Measurements from ENCODE around the gene TNNC2. TPM values are rescaled to one million over a fixed set of nuclear protein-coding genes. Genes with fewer than 3 reads are reported as not detected.

TNNC2 gene
- polyA plus RNA-seq, 1 experiment = 0.60 TPM

GRCh38 chr20:45775411-45775810 is 51.7 kb downstream of the TNNC2 start:
- ChIA-PET POLR2A (no interaction called here), CTCF (interaction anchor here (0.5 to 0.6 kb wide), 2 partner anchors 316 to 409 kb away, joined by 3 read pairs; no protein-coding TSS in a partner anchor)
- no peak overlapping the region for H3K4me3 ChIP-seq (ENCODE audit: low read depth, low read length)
- TF ChIP-seq CTCF (IDR thresholded peaks at IDR 0.05; ENCODE audit: insufficient read depth, low read depth, low read length) = no peak
- peaks cover 17% of the 10 kb centered on the region for H3K27me3 ChIP-seq (ENCODE audit: control insufficient read depth, insufficient read depth, low read length)
- no peak for DNase-seq (ENCODE audit: low read depth)
- no peaks in the 10 kb centered on the region for H3K36me3 ChIP-seq (ENCODE audit: control insufficient read depth, insufficient read depth, low read length)

- CTCF ChIA-PET = interaction anchor here (0.5 to 0.6 kb wide), 2 partner anchors 317 to 409 kb away, joined by 3 read pairs; no protein-coding TSS in a partner anchor
- no peak overlapping the region for H3K4me3 ChIP-seq (ENCODE audit: low read depth, low read length)
- POLR2A ChIA-PET = no interaction called here
- no peak for DNase-seq (ENCODE audit: low read depth)
- H3K27me3 ChIP-seq (ENCODE audit: control insufficient read depth, insufficient read depth, low read length) = peaks cover 17% of the 10 kb centered on the region
- H3K36me3 ChIP-seq (ENCODE audit: control insufficient read depth, insufficient read depth, low read length) = no peaks in the 10 kb centered on the region
- no peak for TF ChIP-seq CTCF (IDR thresholded peaks at IDR 0.05; ENCODE audit: insufficient read depth, low read depth, low read length)
These were observed 52.2 kb downstream of the TNNC2 start for GRCh38 chr20:45774945-45775344.

Small RNA genes lying within 50 kb of the gene (small RNA-seq; reads per million reads assigned to genes)
- gene RNU6ATAC38P (ENCODE audit: insufficient read length, low read depth, low replicate concordance) = not detected

Other genes starting within 250 kb of the TNNC2 start
- not detected in 2 replicates for gene WFDC8, start 248.0 kb downstream of the TNNC2 start, polyA plus RNA-seq (2011; rRNA removed)
- gene WFDC10A, start 197.6 kb downstream of the TNNC2 start, polyA plus RNA-seq (2011; rRNA removed) = not detected in 2 replicates
- gene WFDC9, start 196.0 kb downstream of the TNNC2 start, polyA plus RNA-seq (2011; rRNA removed) = not detected in 2 replicates
- not detected in 2 replicates for gene WFDC11, start 157.1 kb downstream of the TNNC2 start, polyA plus RNA-seq (2011; rRNA removed)
- gene WFDC13, start 125.3 kb downstream of the TNNC2 start, polyA plus RNA-seq (2011; rRNA removed) = not detected in 2 replicates
- gene WFDC10B, start 122.3 kb downstream of the TNNC2 start, polyA plus RNA-seq (2011; rRNA removed) = not detected in 2 replicates
- gene SPINT4, start 105.0 kb downstream of the TNNC2 start, polyA plus RNA-seq (2011; rRNA removed) = not detected in 2 replicates
- gene WFDC3, start 35.4 kb downstream of the TNNC2 start, polyA plus RNA-seq (2011; rRNA removed) = 0.71 and 0.78 TPM in 2 replicates
- 35.6 and 44.8 TPM in 2 replicates for gene DNTTIP1, start 35.4 kb downstream of the TNNC2 start, polyA plus RNA-seq (2011; rRNA removed)
- gene UBE2C, start 14.7 kb downstream of the TNNC2 start, polyA plus RNA-seq (2011; rRNA removed) = 70.6 and 90.8 TPM in 2 replicates
- 13.6 and 17.8 TPM in 2 replicates for gene SNX21, start 6.5 kb upstream of the TNNC2 start, polyA plus RNA-seq (2011; rRNA removed)
- gene ACOT8, start 30.1 kb upstream of the TNNC2 start, polyA plus RNA-seq (2011; rRNA removed) = 34.3 and 49.9 TPM in 2 replicates
- gene ZSWIM3, start 30.3 kb upstream of the TNNC2 start, polyA plus RNA-seq (2011; rRNA removed) = 3.7 and 4.5 TPM in 2 replicates
- gene ZSWIM1, start 53.9 kb upstream of the TNNC2 start, polyA plus RNA-seq (2011; rRNA removed) = 4.9 and 6.0 TPM in 2 replicates
- gene SPATA25, start 60.3 kb upstream of the TNNC2 start, polyA plus RNA-seq (2011; rRNA removed) = 0.59 and 0.66 TPM in 2 replicates
- gene NEURL2, start 63.9 kb upstream of the TNNC2 start, polyA plus RNA-seq (2011; rRNA removed) = 2.1 and 4.3 TPM in 2 replicates
- gene CTSA, start 64.0 kb upstream of the TNNC2 start, polyA plus RNA-seq (2011; rRNA removed) = 286 and 408 TPM in 2 replicates
- 11.3 and 22.0 TPM in 2 replicates for gene PLTP, start 84.8 kb upstream of the TNNC2 start, polyA plus RNA-seq (2011; rRNA removed)
- gene PCIF1, start 107.4 kb upstream of the TNNC2 start, polyA plus RNA-seq (2011; rRNA removed) = 12.7 and 20.9 TPM in 2 replicates
- gene ZNF335, start 144.9 kb upstream of the TNNC2 start, polyA plus RNA-seq (2011; rRNA removed) = 4.5 and 9.9 TPM in 2 replicates
- gene MMP9, start 181.6 kb upstream of the TNNC2 start, polyA plus RNA-seq (2011; rRNA removed) = not detected in 2 replicates
- 0.61 and 0.70 TPM in 2 replicates for gene SLC12A5, start 201.9 kb upstream of the TNNC2 start, polyA plus RNA-seq (2011; rRNA removed)

All from BJ (cell line).